A204.1 (cell line): Measurements from ENCODE around the gene MAST2.

Experiments
- FAIRE-seq: peaks from 2 replicates; lab custom pipeline; 2012; peaks lifted over from hg19 to GRCh38; lab: Jason Lieb, UNC

MAST2 gene

DNA sequence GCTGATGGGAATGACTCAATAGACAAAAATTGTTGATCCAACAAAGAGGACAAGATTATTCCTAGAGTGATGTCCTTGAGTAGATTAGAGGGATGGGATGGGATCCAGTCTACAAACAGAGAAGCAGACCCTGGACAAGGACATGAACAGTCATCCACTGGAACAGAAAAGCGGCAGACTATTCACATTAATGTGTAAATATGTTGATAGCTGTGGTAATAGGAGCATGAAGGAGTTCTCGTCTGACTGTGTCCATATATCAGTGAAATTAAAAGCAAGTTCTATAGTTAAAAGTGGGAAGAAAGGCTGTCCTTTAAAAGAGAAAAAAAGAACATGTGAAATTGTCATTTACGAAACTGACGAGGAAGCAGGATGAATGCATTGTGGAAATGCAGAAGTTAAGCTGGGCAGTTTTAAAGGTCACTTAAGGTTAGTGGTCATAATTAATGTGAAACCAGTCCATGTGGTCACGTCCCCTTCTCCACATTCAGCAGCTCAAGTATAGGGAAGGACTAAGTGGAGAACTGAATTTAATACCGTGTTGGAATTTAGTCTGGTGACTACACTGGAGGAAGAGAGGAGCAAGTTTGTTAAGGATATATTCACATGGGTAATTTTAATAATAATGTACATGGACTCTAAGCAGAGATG is 266.9 kb downstream of the MAST2 start:
- no peak for FAIRE-seq

DNA sequence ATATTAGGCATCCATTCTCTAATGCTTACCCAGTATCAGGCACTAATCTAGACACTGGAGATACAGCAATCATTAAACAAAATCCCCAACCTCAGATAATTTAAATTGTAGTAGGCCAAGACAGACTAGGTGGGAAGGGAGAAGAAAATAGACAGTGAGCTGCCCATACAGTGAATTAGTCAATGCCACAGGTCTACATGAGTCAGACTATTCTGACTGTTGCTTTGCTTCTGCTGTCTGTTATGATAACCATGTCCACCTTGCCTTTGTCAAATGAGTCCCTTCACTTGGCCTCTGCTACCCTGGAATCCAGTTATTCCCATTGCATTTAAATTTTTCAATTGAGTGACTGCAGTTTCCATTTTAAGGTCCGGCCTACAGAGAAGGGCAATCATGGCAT is 269.6 kb downstream of the MAST2 start:
- FAIRE-seq = no peak

DNA sequence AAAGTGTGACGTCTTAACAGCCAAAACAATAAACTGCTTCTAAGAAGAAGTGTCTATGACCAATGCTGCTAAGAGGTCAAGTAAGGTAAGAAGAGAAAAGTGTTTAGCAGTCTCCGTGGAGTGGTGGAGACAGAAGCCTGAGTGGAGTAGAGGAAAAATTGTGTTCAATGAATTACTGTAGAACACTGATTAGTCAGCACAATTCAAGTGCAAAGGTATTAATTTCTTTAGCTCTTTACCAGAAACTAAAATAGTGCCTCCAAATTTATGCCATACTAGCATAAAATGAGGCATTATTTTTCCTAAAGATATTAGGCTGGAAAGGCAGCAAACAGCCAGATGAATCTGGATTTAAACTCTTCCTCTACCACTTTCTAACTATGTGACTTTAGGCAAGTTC is 272.9 kb downstream of the MAST2 start:
- FAIRE-seq = no peak

GRCh38 chr1:46077644-46078043 is 274.2 kb downstream of the MAST2 start:
- FAIRE-seq = no peak

DNA sequence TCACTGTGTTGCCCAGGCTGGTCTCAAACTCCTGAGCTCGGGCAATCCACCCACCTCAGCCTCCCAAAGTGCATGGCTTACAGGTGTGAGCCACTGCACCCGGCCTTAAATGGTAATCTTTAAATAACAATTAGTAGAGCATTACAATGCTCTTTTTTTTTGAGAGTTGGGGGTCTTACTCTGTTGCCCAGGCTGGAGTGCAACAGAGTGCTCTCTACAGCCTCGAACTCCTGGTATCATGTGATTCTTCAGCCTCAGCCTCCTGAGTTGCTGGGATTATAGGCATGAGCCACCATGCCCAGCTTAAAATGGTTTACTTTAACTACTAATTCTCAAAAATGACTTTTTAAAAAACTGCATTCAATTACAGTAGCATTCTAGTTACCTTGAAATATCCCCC is 276.8 kb downstream of the MAST2 start:
- FAIRE-seq = no peak

DNA sequence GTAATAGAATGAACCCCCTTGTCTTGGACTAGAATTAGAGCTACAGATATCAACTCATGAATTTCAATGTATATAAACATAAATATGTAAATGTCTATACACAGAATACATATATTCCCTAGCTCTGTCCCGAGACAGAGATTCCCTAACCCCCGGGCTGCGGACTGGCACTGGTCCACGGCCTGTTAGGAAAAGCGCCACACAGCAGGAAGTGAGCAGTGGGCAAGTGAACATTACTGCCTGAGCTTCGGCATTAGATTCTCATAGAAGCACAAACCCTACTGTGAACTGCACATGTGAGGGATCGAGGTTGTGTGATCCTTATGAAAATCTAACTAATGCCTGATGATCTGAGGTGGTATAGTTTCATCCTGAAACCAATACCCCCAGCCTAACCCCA is 277.8 kb downstream of the MAST2 start:
- FAIRE-seq = no peak

- no peak for FAIRE-seq
Measured at GRCh38 chr1:46081619-46082018, 278.2 kb downstream of the MAST2 start.

GRCh38 chr1:46083579-46083978 is 280.2 kb downstream of the MAST2 start:
- no peak for FAIRE-seq

DNA sequence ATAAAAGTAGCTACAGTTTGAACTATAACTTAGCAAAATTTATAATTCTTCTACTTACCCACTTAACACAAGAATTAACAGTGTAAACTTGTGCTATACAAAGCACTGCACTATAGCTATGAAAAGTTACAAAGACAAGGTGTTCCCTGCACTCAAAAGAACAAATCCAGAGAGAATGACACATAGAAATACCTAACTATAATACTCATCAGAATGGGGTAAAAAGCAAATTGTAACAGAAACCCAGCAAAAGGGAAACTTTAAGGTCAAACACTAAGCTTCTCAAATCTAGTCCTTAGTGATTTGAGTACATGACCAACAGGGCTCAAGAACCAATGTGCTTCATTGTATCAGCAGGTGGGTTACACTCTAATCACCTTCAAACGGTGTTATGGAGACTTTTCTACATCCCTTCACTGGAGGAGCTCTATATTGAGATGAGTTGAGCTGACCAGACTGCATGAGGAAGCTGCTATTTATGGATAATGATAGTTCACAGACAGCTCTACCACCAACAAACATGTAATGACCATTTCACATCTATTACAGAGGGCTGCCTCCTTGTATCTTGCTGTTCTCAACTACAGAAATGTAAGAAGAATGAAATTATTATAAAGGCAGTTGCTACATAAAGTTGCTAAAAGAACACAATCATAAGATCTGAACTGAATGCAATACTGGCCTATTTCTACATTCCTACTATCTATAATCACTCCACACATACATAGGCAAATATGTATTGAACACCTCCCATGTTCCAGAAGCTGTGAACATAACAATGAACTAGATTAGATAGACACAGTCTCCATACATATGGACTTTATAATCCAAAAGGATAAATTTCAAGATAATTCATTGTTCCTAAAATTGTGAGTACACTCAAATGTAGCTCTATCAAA is 281.4 kb downstream of the MAST2 start:
- FAIRE-seq = no peak
